Fibroblast of lung (primary cell): Measurements from ENCODE around the gene C1orf74.

Experiments
- EZH2 ChIP-seq: IDR thresholded peaks from 2 replicates; pipeline ENCODE4 v1.5.1; 2012; ENCODE audit warnings: low read length, control low read depth, mild to moderate bottlenecking; ENCODE audit errors: missing control alignments
- TF ChIP-seq, protein P1 (sequence below), 2 donors: IDR thresholded peaks in 1 of 2; conservative IDR thresholded peaks in 1 of 2; 1 replicate in 1 of 2; 2 replicates in 1 of 2; pipeline ENCODE4 v1.5.1; 2011 to 2012; ENCODE audit warnings: low read length in 2 of 2, control low read depth in 1 of 2, inconsistent platforms in 1 of 2, low read depth in 1 of 2, mild to moderate bottlenecking in 1 of 2

DNA sequence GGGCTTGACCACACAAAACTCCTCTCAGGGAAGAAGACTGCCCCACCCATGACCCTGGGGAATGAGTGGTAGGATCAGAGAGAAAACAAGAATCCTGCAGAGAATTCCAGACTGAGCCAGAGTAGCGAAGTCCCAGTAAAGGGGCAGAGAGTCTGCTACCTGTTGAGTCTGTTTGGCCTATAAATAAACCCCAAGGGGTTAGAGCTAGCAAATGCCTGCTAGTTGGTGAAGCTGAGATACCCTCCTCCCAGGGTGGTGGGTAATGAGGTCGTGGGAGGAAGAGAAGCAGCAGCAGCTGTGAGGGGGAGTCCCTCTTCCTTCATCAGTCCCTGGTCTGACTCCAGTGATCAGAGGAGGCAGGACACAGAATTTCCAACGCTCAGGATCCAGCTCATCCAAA, 26.0 kb downstream of the C1orf74 start:
- TF ChIP-seq, protein P1, sequence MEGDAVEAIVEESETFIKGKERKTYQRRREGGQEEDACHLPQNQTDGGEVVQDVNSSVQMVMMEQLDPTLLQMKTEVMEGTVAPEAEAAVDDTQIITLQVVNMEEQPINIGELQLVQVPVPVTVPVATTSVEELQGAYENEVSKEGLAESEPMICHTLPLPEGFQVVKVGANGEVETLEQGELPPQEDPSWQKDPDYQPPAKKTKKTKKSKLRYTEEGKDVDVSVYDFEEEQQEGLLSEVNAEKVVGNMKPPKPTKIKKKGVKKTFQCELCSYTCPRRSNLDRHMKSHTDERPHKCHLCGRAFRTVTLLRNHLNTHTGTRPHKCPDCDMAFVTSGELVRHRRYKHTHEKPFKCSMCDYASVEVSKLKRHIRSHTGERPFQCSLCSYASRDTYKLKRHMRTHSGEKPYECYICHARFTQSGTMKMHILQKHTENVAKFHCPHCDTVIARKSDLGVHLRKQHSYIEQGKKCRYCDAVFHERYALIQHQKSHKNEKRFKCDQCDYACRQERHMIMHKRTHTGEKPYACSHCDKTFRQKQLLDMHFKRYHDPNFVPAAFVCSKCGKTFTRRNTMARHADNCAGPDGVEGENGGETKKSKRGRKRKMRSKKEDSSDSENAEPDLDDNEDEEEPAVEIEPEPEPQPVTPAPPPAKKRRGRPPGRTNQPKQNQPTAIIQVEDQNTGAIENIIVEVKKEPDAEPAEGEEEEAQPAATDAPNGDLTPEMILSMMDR (conservative IDR thresholded peaks at IDR 0.05 in 1 of 2, IDR thresholded peaks at IDR 0.05 in 1 of 2; ENCODE audit: low read depth in 1 of 2, low read length in 2 of 2): no peak
- no peak for TF ChIP-seq EZH2
